GM19463 (cell line): ENCODE data around the gene AANAT.

Experiments
- ATAC-seq: cut with Tn5 transposase; IDR thresholded peaks from one replicate; pipeline ENCODE4 v1.9.1; 2021; ENCODE audit warnings: mild to moderate bottlenecking, moderate library complexity; ENCODE audit not compliant: unreplicated experiment

AANAT gene

GRCh38 chr17:76485569-76485968, 18.2 kb downstream of the AANAT start:
- ATAC-seq, result no peak

- ATAC-seq, result no peak
Measured at GRCh38 chr17:76487451-76488192, 20.2 kb downstream of the AANAT start.

- no peak for ATAC-seq
Measured at GRCh38 chr17:76490112-76490710, 22.8 kb downstream of the AANAT start.

- peak; percentile 11 for ATAC-seq
Measured at GRCh38 chr17:76491271-76492122, 24.1 kb downstream of the AANAT start.

- ATAC-seq, result peak; percentile 53
Measured at GRCh38 chr17:76492123-76492988, 25.0 kb downstream of the AANAT start.

- ATAC-seq, result peak; percentile 45
Measured at GRCh38 chr17:76492989-76493501, 25.6 kb downstream of the AANAT start.

GRCh38 chr17:76493505-76494167, 26.2 kb downstream of the AANAT start:
- ATAC-seq, result peak; percentile 1

GRCh38 chr17:76495663-76496400, 28.4 kb downstream of the AANAT start:
- ATAC-seq, result no peak

- ATAC-seq, result no peak
Measured at GRCh38 chr17:76496464-76496863, 29.1 kb downstream of the AANAT start.

- ATAC-seq, result no peak
Measured at GRCh38 chr17:76497699-76497978, 30.2 kb downstream of the AANAT start.

- ATAC-seq, result no peak
Measured at GRCh38 chr17:76497979-76498875, 30.8 kb downstream of the AANAT start.

- ATAC-seq, result no peak
Measured at GRCh38 chr17:76498876-76499251, 31.5 kb downstream of the AANAT start.

GRCh38 chr17:76499267-76499667, 31.9 kb downstream of the AANAT start:
- no peak for ATAC-seq

- no peak for ATAC-seq
Measured at GRCh38 chr17:76500074-76500746, 32.8 kb downstream of the AANAT start.

GRCh38 chr17:76500747-76501017, 33.3 kb downstream of the AANAT start:
- peak; percentile 7 for ATAC-seq

GRCh38 chr17:76501018-76501826, 33.8 kb downstream of the AANAT start, which contains the start of gene RHBDF2:
TSS of gene RHBDF2 (minus strand) at chr17:76501423. CDS start at chr17:76481524, 19,899 bp downstream.
- ATAC-seq, result peak; percentile 74

GRCh38 chr17:76501827-76502307, 34.5 kb downstream of the AANAT start:
- no peak for ATAC-seq
